HG03139 (cell line): ENCODE data around the gene GOLGA6L25.
A peak's percentile ranks its signal among the peaks of the same experiment; 100 is the strongest.
"Not testable (repeated sequence)": the region's sequence is repeated elsewhere in the genome, so short reads cannot be mapped to it uniquely, and the experiment has no call there.

ENCODE experiments used
- ATAC-seq: cut with Tn5 transposase; IDR thresholded peaks from one replicate; pipeline ENCODE4 v1.9.1; 2021; ENCODE audit not compliant: unreplicated experiment

The GOLGA6L25 gene, protein sequence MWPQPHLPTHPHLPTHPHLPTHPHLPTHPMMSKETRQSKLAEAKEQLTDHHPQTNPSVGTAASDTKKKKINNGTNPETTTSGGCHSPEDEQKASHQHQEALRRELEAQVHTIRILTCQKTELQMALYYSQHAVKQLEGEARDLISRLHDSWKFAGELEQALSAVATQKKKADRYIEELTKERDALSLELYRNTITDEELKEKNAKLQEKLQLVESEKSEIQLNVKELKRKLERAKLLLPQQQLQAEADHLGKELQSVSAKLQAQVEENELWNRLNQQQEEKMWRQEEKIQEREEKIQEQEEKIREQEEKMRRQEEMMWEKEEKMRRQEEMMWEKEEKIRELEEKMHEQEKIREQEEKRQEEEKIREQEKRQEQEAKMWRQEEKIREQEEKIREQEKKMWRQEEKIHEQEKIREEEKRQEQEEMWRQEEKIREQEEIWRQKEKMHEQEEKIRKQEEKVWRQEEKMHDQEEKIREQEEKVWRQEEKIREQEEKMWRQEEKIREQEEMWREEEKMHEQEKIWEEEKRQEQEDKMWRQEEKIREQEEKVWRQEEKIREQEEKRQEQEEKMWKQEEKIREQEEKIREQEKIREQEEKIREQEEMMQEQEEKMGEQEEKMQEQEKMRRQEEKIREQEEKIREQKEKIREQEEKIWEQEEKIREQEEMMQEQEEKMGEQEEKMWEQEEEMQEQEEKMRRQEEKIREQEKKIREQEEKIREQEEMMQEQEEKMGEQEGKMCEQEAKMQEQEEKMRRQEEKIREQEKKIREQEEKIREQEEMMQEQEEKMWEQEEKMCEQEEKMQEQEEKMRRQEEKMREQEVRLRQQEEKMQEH

DNA sequence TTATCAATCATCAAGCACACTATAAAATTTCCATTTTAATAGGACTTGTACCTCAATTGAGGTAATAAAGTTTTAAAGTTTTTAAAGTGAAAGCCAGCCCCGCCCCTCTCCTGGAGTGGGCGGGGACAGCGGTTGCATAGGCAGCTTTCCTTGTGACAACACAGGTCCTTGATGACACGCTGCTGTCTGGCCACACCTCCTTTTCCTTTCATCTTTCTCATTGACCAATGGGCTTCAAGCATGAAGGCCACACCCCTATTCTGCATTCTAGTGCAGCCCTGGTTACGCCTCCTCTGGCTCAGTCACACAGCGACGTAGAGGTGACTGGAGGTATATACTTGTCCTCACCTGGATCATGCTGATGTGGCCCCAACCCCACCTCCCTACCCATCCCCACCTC is at the start of gene GOLGA6L25:
Gene GOLGA6L25 (plus strand): TSS at position 301 of the 400 bp plus-strand sequence. CDS start 61 bp downstream, at position 362.
- not testable (repeated sequence) for ATAC-seq

DNA sequence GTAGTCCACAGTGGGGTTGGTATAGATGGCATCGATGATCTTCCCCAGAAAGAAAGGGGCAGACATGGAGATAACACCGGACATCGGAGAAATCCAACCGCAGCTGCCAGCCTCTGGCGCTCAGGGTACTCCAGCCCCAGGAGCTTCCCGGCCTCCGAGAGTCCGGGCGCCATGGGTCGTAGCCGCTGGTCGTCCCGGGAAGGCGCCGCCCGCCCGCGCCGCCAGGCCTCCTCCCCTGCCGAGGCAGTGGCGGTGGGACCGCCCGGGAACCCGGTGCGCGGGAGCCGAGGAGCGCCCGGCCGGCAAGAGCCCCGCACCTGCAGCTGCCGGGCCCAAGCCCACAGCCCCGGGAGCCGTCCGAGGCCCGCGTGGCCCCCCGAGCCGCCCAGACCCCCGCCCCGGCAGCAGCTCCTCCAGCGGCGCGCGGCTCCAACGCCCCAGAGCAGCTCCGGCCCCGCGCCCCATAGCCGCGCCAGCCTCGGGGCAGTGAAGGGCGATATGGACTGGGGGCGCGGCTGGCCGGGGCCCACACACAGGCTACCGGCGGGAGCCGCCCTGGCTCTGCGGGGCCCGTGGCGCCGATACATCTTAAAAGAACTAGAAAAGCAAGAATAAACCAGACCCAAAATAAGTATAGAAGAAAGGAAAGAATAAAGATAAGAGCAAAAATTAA is 45.0 kb upstream of the GOLGA6L25 start:
- ATAC-seq = not testable (repeated sequence)

DNA sequence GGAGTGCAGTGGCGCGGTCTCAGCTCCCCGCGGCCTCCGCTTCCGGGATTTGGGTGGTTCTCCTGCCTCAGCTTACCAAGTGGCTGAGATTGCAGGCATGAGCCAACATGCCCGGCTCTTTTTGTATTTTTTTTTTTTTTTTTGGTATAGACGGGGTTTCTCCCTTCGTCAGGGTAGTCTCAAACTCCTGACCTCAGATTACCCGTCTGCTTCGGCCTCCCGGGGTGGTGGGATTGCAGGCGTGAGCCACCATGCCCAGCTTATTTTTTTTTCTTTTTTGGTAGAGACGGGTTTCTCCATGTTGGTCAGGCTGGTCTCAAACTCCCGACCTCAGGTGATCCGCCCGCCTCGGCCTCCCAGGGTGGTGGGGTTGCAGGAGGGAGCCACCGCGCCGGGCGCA is 39.2 kb upstream of the GOLGA6L25 start:
- not testable (repeated sequence) for ATAC-seq

- not testable (repeated sequence) for ATAC-seq
Observed at GRCh38 chr15:28515208-28515607, 38.2 kb upstream of the GOLGA6L25 start.

- not testable (repeated sequence) for ATAC-seq
Observed at GRCh38 chr15:28532954-28533353, 20.4 kb upstream of the GOLGA6L25 start, which contains the start of gene GOLGA8G. Gene GOLGA8G (minus strand): TSS chr15:28532971. CDS start chr15:28532909, 62 bp downstream.

DNA sequence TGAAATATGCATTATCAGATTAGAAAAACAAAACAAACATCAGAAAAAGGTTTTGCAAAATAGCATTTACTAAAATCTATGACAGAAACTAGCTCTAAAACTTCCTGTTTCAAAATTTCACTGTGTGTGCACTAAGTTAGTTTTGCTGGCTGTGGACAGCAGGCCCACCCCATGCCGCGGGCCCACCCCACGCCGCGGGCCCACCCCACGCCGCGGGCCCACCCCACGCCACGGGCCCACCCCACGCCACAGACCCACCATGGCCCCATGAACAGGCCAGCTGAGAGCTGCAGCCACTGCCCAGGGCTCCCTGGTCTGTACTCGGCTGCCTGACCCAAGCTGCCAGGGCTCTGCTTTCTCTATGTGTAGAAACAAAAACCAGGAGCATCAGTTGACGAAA is 20.0 kb downstream of the GOLGA6L25 start:
- not testable (repeated sequence) for ATAC-seq

DNA sequence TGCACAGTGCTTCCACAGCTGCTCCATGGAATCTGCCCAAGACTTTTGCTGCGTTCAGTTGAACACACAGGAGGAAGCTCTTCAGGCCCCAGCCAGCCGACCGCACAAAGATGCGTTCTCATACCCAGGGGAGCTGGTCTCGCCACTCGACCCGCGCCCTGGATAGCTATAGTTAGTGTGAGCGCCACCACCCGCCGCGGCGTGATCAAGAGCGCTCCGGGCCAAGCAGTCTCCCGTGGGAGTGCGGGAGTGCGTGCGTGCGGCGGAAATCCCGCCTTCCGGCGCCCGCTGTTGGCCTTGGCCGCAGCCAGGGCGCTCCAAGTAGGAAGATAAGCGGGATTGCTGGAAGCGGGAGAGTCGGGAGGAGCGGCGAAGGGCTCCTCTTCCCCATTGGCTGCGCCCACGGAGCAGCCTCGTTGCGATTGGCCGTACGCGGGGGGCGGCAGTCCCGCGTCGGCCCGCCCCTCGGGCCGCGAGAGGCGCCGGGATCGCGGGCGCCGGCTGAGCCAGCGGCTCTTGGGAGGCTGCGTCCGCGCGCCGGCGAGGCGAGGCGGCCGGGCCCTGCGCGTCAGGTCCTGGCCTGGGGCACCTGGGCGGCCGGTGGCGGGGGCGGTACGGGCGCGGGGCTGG is 35.7 kb downstream of the GOLGA6L25 start:
- peak; percentile 61 for ATAC-seq

DNA sequence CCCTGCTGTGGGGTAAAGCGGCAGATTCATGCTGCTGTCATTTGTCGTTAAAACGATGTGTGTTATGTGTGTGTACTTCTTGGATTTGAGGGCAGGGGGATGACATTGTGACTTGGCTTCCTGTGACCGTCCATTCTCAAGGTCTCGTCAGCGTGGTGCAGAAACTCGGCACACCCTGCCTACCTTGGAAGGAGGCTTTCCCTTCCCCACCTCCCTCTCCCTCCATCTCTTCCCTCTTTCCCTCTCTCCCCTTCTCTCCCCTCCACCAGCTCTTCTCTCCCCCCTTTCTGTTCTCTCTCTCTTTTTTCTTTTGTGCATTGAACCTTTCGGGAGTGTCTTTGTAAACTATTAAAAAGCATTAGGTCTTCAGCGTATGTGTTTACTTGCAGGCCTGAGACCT is 36.4 kb downstream of the GOLGA6L25 start:
- not testable (repeated sequence) for ATAC-seq

- ATAC-seq = not testable (repeated sequence)
Observed at GRCh38 chr15:28592395-28592794, 39.0 kb downstream of the GOLGA6L25 start.

- not testable (repeated sequence) for ATAC-seq
Observed at GRCh38 chr15:28593424-28594129, 40.2 kb downstream of the GOLGA6L25 start.

DNA sequence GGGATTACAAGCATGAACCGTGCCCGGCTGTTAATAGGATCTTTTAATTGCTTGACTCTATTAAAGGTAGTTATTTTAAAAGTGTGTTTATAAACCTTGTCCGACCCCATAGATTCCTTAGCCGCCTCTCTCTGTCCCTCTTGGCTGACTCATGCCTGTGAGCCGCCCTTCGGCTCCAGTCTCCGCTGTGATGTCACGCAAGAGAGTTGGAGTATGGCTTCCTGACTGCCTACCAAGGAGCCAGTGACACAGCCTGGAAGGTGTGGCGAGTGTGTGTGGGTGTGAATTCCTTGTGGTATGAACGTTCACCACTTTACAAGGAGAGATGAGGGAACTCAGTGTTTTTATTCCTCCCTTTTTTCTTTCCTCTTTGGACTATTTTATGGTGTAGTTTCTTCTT is 44.1 kb downstream of the GOLGA6L25 start:
- not testable (repeated sequence) for ATAC-seq

DNA sequence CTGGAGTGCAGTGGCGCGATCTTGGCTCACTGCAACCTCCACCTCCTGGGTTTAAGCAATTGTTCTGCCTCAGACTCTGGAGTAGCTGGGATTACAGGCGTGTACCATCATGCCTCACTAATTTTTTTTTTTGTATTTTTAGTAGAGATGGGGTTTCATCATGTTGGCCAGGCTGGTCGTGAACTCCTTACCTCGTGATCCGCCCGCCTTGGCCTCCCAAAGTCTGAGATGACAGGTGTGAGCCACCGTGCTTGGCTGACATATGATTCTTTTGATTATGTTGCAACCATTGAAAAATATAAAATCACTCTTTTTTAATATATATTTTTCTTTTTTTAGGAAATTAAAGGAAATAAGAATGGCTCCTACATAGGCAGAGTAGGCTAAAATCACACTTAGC is 44.8 kb downstream of the GOLGA6L25 start:
- not testable (repeated sequence) for ATAC-seq

DNA sequence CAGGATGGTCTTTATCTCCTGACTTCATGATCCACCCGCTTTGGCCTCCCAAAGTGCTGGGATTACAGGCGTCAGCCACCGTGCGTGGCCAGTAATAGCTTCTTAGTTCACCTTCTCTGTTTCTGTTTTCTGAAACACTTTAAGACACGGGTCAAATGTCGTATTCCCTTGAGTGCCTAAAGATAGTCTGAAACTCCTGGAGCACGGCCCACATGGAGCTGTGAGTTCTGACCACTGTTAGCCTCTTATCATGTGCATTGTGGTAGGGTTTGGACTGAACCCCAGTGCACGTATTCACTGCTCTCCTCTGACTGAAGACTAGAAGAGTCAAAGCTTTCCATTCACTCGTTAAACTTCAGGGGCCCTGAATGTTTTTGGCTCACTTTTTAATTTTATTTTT is 48.8 kb downstream of the GOLGA6L25 start:
- ATAC-seq = not testable (repeated sequence)
